Measurements from ENCODE around the gene DNAH8.

GRCh38 chr6:39048481-39049399 lies 333.6 kb downstream of the DNAH8 start, which contains the start of gene GLP1R:
- TF ChIP-seq CTCF (IDR thresholded peaks at IDR 0.05 in 8 of 11, conservative IDR thresholded peaks at IDR 0.05 in 3 of 11) (no peak), POLR2A (IDR thresholded peaks at IDR 0.05) (no peak), POLR2AphosphoS5 (IDR thresholded peaks at IDR 0.05) (no peak)

All from spleen (tissue), 7 donors.